ENCODE results near the gene SARNP.

SARNP gene

GRCh38 chr12:55711786-55712553, 105.6 kb downstream of the SARNP start:
- TF ChIP-seq, protein P1, sequence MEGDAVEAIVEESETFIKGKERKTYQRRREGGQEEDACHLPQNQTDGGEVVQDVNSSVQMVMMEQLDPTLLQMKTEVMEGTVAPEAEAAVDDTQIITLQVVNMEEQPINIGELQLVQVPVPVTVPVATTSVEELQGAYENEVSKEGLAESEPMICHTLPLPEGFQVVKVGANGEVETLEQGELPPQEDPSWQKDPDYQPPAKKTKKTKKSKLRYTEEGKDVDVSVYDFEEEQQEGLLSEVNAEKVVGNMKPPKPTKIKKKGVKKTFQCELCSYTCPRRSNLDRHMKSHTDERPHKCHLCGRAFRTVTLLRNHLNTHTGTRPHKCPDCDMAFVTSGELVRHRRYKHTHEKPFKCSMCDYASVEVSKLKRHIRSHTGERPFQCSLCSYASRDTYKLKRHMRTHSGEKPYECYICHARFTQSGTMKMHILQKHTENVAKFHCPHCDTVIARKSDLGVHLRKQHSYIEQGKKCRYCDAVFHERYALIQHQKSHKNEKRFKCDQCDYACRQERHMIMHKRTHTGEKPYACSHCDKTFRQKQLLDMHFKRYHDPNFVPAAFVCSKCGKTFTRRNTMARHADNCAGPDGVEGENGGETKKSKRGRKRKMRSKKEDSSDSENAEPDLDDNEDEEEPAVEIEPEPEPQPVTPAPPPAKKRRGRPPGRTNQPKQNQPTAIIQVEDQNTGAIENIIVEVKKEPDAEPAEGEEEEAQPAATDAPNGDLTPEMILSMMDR (IDR thresholded peaks at IDR 0.05), result no peak

- TF ChIP-seq, protein P1 (IDR thresholded peaks at IDR 0.05), result no peak
These were observed 108.8 kb downstream of the SARNP start for GRCh38 chr12:55708695-55709233.

DNA sequence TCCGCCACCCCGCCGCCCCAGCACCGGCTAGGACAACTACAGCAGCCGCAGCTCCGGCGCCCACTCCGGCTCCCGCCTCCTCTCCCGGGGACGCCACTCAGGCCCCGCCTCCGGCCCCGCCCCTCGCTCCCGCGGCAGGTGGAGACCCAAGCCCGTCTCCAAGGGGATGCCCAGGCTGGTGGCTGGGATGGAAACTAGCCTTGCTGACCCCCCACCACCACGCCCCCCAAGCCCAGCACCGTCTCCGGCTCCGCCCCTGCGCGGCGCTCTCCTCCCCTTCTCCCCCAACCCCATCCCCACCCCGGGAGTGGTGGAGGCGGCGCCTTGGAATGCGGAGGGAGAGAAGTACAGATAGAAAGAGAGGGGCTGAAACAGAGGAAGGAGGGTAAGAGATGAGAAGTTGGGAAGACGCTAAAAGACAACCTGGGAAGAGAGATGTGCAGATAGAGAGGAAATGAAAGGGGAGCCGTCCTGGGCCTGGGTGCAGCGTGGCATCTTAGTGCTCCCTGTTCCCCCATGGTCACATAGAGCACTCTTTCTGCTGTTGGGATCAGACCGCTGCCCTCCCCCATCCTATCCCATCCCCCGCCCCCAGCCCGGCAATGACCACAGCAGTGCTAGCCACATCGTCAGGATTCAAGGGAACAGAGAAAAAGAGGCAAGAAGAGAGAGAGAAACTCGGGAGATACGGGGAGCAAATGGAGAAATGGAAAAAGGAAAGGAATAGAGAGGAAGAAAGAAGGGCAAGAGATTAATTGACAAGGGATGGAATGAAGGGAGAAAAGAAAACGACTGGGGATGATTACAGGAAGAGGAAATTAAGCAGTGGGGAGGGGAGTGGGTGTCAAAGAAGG, 109.5 kb downstream of the SARNP start, which contains the start of gene ITGA7:
ITGA7 (minus strand) TSS at position 64 of the 854 bp plus-strand sequence. CDS start 222 bp downstream, outside the sequence.
- TF ChIP-seq, protein P1 (IDR thresholded peaks at IDR 0.05), result no peak
